ENCODE results near the gene DALRD3.

Gene DALRD3

GRCh38 chr3:49017971-49018706 lies at the start of gene DALRD3:
TSS of gene DALRD3 (minus strand) at chr3:49018580. CDS start at chr3:49018564, 16 bp downstream.
- peak within 1 kb of the TSS; percentile 98 for H3K27ac ChIP-seq
- no peak for TF ChIP-seq CTCF (IDR thresholded peaks at IDR 0.05)
- no peak for TF ChIP-seq ZFX (IDR thresholded peaks at IDR 0.05; ENCODE audit: borderline replicate concordance)

GRCh38 chr3:49058011-49058410 lies 39.6 kb upstream of the DALRD3 start:
- TF ChIP-seq ZFX (IDR thresholded peaks at IDR 0.05; ENCODE audit: borderline replicate concordance) (no peak), CTCF (IDR thresholded peaks at IDR 0.05) (no peak)
- H3K27ac ChIP-seq, result no peak overlapping the region

- TF ChIP-seq ZFX (IDR thresholded peaks at IDR 0.05; ENCODE audit: borderline replicate concordance) (no peak), CTCF (IDR thresholded peaks at IDR 0.05) (no peak)
- H3K27ac ChIP-seq, result no peak overlapping the region
Observed at GRCh38 chr3:49057268-49057667, 38.9 kb upstream of the DALRD3 start.

GRCh38 chr3:49054344-49054862 lies 36.0 kb upstream of the DALRD3 start:
- no peak overlapping the region for H3K27ac ChIP-seq
- no peak for TF ChIP-seq CTCF (IDR thresholded peaks at IDR 0.05)

- no peak for TF ChIP-seq CTCF (IDR thresholded peaks at IDR 0.05)
- no peak for TF ChIP-seq ZFX (IDR thresholded peaks at IDR 0.05; ENCODE audit: borderline replicate concordance)
- H3K27ac ChIP-seq, result no peak overlapping the region
Observed at GRCh38 chr3:49053543-49053942, 35.2 kb upstream of the DALRD3 start.

GRCh38 chr3:49035281-49035680 lies 16.9 kb upstream of the DALRD3 start:
- TF ChIP-seq CTCF (IDR thresholded peaks at IDR 0.05) (no peak), ZFX (IDR thresholded peaks at IDR 0.05; ENCODE audit: borderline replicate concordance) (no peak)

GRCh38 chr3:49034650-49035049 lies 16.3 kb upstream of the DALRD3 start:
- H3K27ac ChIP-seq, result no peak overlapping the region
- TF ChIP-seq CTCF (IDR thresholded peaks at IDR 0.05), result no peak
- no peak for TF ChIP-seq ZFX (IDR thresholded peaks at IDR 0.05; ENCODE audit: borderline replicate concordance)

More at GRCh38 chr3:49035281-49035680, 16.9 kb upstream of the DALRD3 start:
- no peak overlapping the region for H3K27ac ChIP-seq
